ENCODE results near the gene DTYMK. TPM values are rescaled to one million over a fixed set of nuclear protein-coding genes. Genes with fewer than 3 reads are reported as not detected.

Gene DTYMK
- polyA plus RNA-seq, 3 donors = 35.8 to 44.7 (median 40.7) TPM

DNA sequence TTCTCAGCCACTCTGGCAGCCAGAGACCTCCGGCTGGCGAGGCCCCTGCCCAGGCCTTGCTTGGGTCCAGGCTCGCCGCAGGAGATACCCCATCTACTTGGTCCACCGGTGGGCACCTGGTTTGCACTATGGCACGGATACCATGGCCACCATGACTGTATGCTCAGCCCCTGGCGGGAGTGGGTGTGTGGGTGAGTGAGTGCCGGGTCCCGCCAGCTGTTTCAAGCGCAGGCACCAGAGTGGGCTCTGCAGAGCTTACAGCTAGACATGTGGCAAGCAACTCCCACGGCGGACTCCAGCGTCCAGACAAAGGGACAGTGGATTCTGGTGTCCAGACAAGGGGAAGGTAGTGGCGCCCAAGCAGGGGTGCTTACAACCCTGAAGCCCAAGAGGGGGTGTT is 47.7 kb downstream of the DTYMK start:
- no peak for DNase-seq (ENCODE audit: extremely low read depth in 1 of 11, low read depth in 9 of 11, low spot score in 4 of 11)

DNA sequence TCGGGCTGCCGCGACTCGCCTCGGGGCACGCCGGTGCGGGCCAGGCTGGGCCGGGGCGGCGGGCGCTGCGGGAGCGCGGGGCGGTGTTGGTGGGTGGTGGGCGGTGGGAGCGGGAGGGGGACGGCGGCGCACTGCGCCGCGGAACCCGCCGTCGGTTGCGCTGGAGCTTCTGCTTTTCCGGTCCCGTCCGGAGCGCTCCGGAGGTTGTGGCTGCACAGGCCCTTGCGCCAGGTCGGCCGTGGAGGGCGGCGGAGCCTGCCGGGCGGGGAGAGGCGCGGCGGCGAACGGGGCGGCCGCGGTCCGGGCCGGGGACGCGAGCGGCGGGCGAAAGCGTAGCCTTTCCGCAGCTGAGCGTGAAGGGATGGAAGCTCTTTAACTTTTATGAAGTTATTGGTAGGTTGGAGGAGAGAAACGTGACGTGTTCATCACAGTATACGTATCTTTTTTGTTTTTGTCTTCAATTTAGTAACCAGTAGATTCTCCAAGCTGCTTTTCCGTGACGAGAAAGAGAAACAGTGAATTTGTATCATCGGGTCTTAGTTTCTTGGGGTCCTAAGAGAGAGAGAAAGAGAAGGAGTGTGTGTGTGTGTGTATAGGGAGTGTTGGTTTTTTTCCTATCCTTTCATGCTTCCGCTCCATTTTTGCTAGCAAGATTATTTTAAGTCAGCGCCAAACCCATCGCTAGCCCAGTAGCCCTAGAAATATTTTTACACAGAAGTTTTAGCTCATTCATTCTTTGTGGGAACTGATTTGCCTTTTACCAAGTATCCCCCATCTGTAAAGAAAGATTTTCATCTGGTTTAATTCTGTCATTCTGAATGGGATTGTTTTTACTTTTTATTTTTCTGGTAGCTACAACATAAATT is 48.6 kb downstream of the DTYMK start:
- DNase-seq (ENCODE audit: extremely low read depth in 1 of 11, low read depth in 9 of 11, low spot score in 4 of 11) = no peak

GRCh38 chr2:241637018-241637794 is 49.4 kb downstream of the DTYMK start, which contains the start of the genes ATG4B and THAP4:
Gene ATG4B (plus strand): TSS chr2:241637693. CDS start chr2:241637715, 22 bp downstream.
Gene THAP4 (minus strand): TSS chr2:241637158. CDS start chr2:241637017, 141 bp downstream.
- DNase-seq (ENCODE audit: extremely low read depth in 1 of 11, low read depth in 9 of 11, low spot score in 4 of 11) = peak; percentile 73 to 87 (median 84)

DNA sequence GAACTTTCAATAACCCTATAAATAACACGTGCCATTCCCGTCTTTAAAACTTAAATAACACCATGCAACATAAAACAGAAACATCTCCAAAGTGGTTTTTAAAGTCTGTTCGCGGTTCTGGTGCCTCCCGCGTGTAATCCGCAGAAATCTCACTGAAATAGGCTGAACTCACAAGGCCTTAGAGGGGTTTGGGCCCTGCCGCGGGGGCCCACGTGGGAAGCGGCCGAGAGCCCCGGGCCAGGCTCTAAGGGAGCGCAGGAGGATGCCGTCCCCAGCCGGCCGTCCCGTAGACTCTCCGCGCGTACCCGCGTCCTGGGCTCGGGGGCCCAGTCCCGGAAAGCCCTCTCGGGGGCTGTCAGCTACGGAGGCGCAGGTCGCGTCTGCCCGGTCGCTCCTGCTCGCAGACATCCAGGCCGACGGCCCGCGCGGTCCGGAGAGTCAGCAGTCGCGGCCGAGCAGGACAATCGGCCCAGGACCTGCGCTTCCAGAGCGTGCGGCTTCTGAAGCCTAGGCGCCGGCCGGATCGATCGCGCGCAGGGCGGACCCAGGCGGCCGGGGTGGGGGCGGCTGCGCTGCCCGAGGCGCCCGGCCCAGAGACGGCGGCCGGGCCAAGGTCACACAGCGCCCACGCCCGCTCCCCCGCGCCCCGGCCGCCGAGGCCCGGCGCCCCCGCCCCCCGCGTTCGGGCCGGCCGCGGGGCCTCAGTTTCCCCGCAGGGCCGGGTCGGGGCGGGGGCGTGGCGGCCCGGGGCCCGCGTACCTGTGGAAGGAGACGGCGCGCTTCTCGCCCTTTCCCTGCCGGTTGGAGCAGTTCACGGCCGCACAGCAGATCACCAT is 50.2 kb downstream of the DTYMK start:
- DNase-seq (ENCODE audit: extremely low read depth in 1 of 11, low read depth in 9 of 11, low spot score in 4 of 11) = no peak

- no peak for DNase-seq (ENCODE audit: extremely low read depth in 1 of 11, low read depth in 9 of 11, low spot score in 4 of 11)
Measured at GRCh38 chr2:241635756-241636155, 50.9 kb downstream of the DTYMK start.

DNA sequence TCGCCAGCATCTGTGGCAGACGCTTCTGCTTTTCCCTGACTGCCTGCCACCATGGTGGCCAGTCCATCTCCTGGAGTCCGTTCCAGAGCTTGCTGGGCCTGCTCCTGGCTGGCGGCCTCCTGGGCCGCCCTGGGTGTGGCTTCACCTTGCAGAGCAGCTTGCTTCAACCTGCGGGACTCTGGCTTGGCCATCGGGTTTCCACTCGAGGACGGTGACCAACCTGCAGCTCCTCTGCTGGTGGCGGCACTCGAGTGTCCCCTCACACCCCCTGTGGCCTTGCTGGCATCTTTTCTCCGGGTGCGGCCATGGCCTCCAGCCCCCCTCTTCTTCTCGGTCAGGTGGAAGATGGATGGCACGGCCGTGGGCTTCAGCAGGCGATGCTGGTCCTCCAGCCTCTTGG is 53.1 kb downstream of the DTYMK start:
- DNase-seq (ENCODE audit: extremely low read depth in 1 of 11, low read depth in 9 of 11, low spot score in 4 of 11) = no peak

GRCh38 chr2:241632478-241633325 is 53.9 kb downstream of the DTYMK start:
- no peak for DNase-seq (ENCODE audit: extremely low read depth in 1 of 11, low read depth in 9 of 11, low spot score in 4 of 11)

- no peak for DNase-seq (ENCODE audit: extremely low read depth in 1 of 11, low read depth in 9 of 11, low spot score in 4 of 11)
Measured at GRCh38 chr2:241629762-241630435, 56.7 kb downstream of the DTYMK start.

DNA sequence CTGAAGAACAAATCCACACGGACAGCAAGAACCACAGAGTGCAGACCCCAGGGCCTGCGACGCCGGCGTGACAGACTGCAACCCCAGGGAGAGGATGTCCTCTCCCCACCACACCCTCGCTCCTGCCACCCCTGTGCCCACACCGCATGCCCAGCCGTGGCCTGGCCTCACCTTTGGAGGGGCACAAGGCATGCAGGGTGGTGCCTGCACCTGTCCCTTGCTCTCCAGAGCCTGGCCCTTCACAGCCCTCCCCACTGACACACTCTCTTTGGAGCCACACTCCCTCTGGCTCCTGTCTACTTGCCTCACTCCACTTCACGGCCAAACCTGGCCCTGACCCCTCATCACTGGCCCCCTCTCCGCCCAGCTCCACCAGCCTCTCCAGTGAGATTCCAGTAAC is 58.9 kb downstream of the DTYMK start:
- DNase-seq (ENCODE audit: extremely low read depth in 1 of 11, low read depth in 9 of 11, low spot score in 4 of 11) = no peak

Other genes starting within 250 kb of the DTYMK start
- gene STK25, start 178.2 kb downstream of the DTYMK start, polyA plus RNA-seq (ENCODE audit: insufficient read length in 3 of 3) = 100 to 1,000 TPM; 200 to 207 (median 205) TPM
- 10 to 100 TPM; 16.3 to 30.2 (median 26.8) TPM for gene BOK, start 128.1 kb downstream of the DTYMK start, polyA plus RNA-seq (ENCODE audit: insufficient read length in 3 of 3)
- 10 to 100 TPM; 53.5 to 65.8 (median 59.3) TPM for gene THAP4, start 49.7 kb downstream of the DTYMK start, polyA plus RNA-seq (ENCODE audit: insufficient read length in 3 of 3)
- gene ATG4B, start 49.1 kb downstream of the DTYMK start, polyA plus RNA-seq (ENCODE audit: insufficient read length in 3 of 3) = 100 to 1,000 TPM in 1 of 3 donors, 10 to 100 TPM in 2; 75.6 to 109 (median 89.2) TPM
- 10 to 100 TPM; 39.4 to 54.5 (median 41.0) TPM for gene ING5, start 15.2 kb upstream of the DTYMK start, polyA plus RNA-seq (ENCODE audit: insufficient read length in 3 of 3)
- gene D2HGDH, start 47.8 kb upstream of the DTYMK start, polyA plus RNA-seq (ENCODE audit: insufficient read length in 3 of 3) = 10 to 100 TPM; 30.0 to 62.3 (median 50.4) TPM
- gene GAL3ST2, start 90.0 kb upstream of the DTYMK start, polyA plus RNA-seq (ENCODE audit: insufficient read length in 3 of 3) = under 1 TPM; 0.19 to 0.88 (median 0.52) TPM
- gene NEU4, start 122.4 kb upstream of the DTYMK start, polyA plus RNA-seq (ENCODE audit: insufficient read length in 3 of 3) = 1 to 10 TPM in 2 of 3 donors, under 1 TPM in 1; 0.56 to 2.2 (median 1.9) TPM
- gene PDCD1, start 172.1 kb upstream of the DTYMK start, polyA plus RNA-seq (ENCODE audit: insufficient read length in 3 of 3) = under 1 TPM in 2 of 3 donors, not detected in 1; 0.11 to 0.27 TPM
- under 1 TPM in 1 of 3 donors, not detected in 2; 0.06 TPM for gene RTP5, start 182.9 kb upstream of the DTYMK start, polyA plus RNA-seq (ENCODE audit: insufficient read length in 3 of 3)